Measurements from ENCODE around the gene STH. TPM values are rescaled to one million over a fixed set of nuclear protein-coding genes. Genes with fewer than 3 reads are reported as not detected.

The STH gene
- not detected in 5 replicates for total RNA-seq (2022; extraction: Qiagen RNA extraction)

GRCh38 chr17:45998987-45999899 is at the start of gene STH:
Gene STH, plus strand, starts transcription at chr17:45999250. Its CDS starts 30 bp downstream, at chr17:45999280.

Other genes starting within 250 kb of the STH start
- 0.13 to 0.16 TPM (median 0.14 TPM) in 3 of 5 replicates, not detected in the others for gene CRHR1, start 214.9 kb upstream of the STH start, total RNA-seq (2022; extraction: Qiagen RNA extraction)
- gene SPPL2C, start 154.4 kb upstream of the STH start, total RNA-seq (2022; extraction: Qiagen RNA extraction): not detected in 5 replicates
- gene MAPT, start 104.7 kb upstream of the STH start, total RNA-seq (2022; extraction: Qiagen RNA extraction): 1.8 to 2.3 TPM (median 2.0 TPM) in 5 replicates
- 22.1 to 24.5 TPM (median 22.8 TPM) in 5 replicates for gene KANSL1, start 194.2 kb downstream of the STH start, total RNA-seq (2022; extraction: Qiagen RNA extraction)

Measured in A549 treated with CORT108297 at 1 μM for 4 hours (cell line).